GM12872 (cell line): ENCODE data around the gene ELMO1.

Source experiments
- TF ChIP-seq, protein P1 (sequence below): IDR thresholded peaks from 3 replicates; pipeline ENCODE4 v1.5.1; 2011; ENCODE audit warnings: low read depth, mild to moderate bottlenecking, low read length, moderate library complexity; ENCODE audit not compliant: insufficient read depth

The ELMO1 gene

DNA sequence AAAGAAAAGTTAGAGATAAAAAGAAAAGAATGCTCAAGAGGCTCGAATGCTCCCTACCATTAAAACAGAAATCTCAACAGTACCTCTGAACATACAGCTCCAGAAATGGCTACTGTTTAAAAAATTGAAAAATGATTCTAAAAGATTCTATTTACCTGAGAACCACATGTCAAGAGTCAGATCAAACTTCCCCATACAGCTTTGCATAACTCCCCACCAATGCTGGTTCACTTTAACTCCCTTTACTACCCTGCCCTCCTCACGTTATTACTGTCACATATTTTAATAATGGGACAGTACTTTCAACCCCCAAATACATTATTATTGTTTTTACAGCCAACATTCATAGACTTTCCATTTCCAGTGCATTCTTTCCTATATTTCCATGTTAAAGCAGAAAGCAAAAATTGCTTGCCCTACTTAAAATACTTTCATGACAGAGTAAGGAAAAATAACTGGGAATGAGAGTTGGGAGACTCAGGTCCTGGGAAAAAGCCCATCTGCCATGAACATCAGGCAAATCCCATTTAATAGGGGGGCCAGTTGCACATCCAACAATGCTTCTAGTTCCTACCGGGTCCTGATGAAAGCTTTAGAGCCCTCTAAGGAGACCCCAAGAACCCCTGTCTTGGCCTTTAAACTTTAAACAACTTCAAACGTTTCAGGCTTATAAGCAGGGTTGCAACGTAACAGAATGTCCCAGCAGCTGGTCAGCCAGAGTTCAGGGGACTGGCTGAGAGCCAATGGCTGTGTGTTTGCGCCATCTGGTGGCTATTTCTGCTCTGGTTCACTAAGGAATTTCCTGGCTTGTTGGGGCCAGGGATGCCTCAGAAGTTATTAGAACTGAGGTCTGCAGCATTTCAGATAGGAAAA lies 247.4 kb downstream of the ELMO1 start:
- TF ChIP-seq, protein P1, sequence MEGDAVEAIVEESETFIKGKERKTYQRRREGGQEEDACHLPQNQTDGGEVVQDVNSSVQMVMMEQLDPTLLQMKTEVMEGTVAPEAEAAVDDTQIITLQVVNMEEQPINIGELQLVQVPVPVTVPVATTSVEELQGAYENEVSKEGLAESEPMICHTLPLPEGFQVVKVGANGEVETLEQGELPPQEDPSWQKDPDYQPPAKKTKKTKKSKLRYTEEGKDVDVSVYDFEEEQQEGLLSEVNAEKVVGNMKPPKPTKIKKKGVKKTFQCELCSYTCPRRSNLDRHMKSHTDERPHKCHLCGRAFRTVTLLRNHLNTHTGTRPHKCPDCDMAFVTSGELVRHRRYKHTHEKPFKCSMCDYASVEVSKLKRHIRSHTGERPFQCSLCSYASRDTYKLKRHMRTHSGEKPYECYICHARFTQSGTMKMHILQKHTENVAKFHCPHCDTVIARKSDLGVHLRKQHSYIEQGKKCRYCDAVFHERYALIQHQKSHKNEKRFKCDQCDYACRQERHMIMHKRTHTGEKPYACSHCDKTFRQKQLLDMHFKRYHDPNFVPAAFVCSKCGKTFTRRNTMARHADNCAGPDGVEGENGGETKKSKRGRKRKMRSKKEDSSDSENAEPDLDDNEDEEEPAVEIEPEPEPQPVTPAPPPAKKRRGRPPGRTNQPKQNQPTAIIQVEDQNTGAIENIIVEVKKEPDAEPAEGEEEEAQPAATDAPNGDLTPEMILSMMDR = peak; percentile 84

DNA sequence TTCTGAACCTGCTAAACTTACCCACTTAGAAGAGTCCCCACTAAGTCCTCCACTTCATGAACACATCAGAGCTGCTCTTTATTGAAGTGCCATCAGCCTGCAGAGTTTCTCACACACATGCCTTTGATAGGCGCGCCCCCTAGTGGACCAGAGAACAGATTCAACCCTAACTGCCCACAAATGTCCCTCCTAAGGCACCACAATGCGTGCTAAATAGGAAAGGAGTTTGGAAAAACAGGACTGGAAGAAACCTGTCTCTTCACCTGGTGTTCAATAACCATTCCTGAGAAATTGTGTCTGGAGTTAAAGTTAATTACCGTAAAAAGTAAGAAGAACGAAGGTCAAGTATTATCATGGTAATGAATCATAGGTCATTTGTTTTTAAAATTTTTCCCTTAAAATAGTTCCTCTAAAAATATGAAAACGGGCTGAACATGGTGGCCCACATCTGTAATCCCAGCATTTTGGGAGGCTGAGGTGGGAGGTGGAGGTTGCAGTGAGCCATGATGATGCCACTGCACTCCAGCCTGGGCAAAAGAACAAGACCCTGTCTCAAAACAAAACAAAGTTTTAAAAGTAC lies 249.7 kb downstream of the ELMO1 start:
- TF ChIP-seq, protein P1 = peak; percentile 92

DNA sequence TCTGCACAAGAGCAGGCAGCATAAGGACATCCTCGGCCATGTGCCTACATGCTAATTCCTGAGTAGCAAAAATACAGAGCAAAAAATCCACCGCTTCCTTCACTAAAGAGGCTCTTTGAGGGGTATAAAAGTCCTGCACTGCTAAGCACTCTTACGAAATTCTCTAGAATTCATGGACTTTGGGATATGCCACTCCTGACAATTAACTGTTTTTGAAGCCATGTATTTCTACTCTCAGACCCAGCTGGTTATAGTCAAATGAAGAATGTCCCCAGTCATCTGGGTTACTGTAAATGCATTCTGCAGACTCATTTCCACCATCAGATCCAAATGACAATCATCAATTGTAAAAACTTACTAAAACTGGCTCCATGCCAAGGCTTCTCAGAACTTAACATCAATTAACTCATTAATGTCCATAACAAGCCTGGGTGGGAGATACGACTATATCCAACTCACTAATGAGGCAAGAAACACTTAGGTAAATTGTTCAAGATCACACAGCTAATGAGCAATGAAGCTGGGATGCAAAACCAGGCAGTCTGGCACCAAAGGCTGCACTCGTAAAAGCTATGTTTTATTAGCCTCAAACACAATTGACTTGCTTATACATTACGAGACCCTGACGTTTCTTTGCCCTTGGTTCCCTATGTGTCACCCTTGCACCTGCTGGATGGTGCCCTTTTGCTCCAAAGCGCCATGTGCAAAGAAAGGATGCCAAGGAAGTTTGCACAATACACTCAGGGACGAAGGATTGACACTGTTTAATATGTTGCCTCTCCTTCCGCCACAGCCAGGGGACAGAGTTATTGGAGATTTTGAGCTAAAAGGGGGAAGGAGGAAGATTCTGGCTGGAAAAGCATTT lies 250.4 kb downstream of the ELMO1 start:
- TF ChIP-seq, protein P1 = no peak

DNA sequence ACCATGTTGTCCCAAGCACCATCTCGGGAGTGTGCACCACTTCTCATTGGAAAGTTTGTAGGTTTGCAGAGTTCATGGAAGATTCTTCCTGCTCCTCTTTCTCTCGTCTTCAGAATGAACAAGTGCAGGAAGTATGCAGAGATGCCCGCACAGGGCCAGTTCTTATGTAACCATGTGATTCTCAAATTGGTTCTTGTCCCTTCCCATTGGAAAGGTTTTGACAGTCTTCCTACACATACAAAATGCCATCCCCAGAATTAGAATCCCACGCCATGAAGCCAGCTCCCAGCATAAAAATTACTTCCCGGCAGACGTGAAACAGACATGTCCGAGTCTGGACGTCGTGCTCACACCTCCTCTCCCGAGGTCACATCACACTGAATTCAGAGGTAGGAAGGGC lies 251.6 kb downstream of the ELMO1 start:
- TF ChIP-seq, protein P1 = no peak

DNA sequence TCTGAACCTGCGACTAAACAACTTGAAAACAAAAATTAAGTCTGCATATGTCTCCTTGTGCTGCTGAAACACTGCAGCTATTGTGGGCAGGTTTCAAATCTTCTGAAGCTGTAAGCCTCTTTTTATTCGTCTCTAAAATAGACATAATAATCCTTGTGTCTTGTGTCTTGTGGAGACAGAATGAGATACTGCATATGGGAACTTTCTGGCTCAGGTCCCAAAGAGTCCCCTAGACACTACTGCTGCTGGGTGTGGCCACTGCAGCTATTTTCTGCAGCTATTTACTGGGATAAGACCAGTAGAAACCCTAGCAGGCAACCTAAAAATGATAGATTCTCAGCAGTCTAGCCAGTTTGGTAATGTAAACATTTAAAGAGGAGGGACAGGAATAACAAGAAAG lies 252.0 kb downstream of the ELMO1 start:
- TF ChIP-seq, protein P1 = no peak

DNA sequence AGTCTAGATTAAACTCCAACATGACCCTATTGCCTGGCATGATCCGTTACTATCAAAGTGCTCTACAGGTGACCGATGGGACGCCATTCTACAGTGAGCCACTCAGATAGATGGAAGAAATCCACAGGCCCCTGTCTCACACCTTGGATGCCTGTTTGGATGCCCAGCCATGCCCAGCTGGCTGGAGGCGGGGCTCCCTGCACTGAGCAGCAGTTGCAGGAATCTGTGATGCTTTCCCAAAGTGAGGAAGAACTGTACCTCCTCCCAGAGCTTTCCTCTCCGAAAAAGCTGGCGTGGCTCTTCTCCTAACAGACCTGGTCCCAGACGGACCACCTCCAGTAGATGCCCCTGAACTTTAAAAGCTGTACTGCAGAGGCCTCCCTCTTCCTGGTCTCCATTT lies 253.3 kb downstream of the ELMO1 start:
- TF ChIP-seq, protein P1 = no peak

DNA sequence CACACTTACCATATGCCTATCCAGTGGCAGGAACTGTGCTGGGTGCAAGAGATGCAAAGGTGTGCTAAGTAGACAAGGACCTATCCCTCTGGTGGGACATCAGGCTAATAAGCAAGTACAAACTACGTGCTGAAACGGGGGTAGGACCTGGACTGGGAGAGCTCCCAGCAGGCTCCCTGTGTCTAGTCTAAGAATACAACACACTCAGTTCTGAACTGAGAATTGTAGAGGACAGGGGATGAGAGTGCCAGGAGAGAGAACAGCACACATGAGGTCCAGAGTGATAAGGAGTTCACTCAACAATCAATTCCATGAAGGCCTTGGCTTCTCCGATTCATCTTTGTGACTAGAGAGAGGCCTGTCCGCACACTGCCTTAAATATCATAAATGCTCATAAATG lies 253.7 kb downstream of the ELMO1 start:
- TF ChIP-seq, protein P1 = no peak
